ENCODE data around the gene SCFD2. TPM values are rescaled to one million over a fixed set of nuclear protein-coding genes. Genes with fewer than 3 reads are reported as not detected.

SCFD2 gene
- total and polyA plus RNA-seq, 2 of the 8 experiments (the other 6 are each of a cell fraction or from before 2014, with no cell fraction given): 6.2 to 10.2 TPM

- Histone ChIP-seq H3K4me2 (ENCODE audit: insufficient read depth in 1 of 2, low read depth in 2 of 2, low read length in 2 of 2) (no peak overlapping the region), H2BK120ac (replicated peaks; ENCODE audit: low read depth, low read length) (no peak overlapping the region), H2BK12ac (ENCODE audit: low read depth, low read length) (no peak overlapping the region), H4K5ac (ENCODE audit: insufficient read length, low read depth, low read length) (no peak overlapping the region), H3K4me1 (replicated peaks in 1 of 4; ENCODE audit: control insufficient read depth in 3 of 4, insufficient read depth in 4 of 4, low read length in 3 of 4) (no peaks in the 10 kb centered on the region), H4K8ac (ENCODE audit: extremely low read depth, insufficient read depth, low read length) (no peak overlapping the region), H3K9me3 (ENCODE audit: insufficient read depth in 2 of 2, low read depth in 1 of 2, low read length in 1 of 2) (no peaks in the 10 kb centered on the region), H2BK20ac (ENCODE audit: low read length) (no peak overlapping the region), H3K79me1 (ENCODE audit: low read depth, low read length) (no peaks in the 10 kb centered on the region), H3K27ac (ENCODE audit: low read depth, low read length) (no peak overlapping the region), H2AFZ (ENCODE audit: low read length) (no peak overlapping the region), H4K91ac (replicated peaks; ENCODE audit: insufficient read length, low read length) (no peak overlapping the region), H2BK15ac (ENCODE audit: low read length) (no peak overlapping the region), H3K18ac (ENCODE audit: extremely low read depth, low read length) (no peak overlapping the region), H3K56ac (replicated peaks; ENCODE audit: insufficient read length, low read depth, low read length) (no peak overlapping the region), H3K9ac (replicated peaks in 1 of 4; ENCODE audit: extremely low read depth in 1 of 4, low read depth in 3 of 4, low read length in 3 of 4) (no peak overlapping the region), H3K14ac (ENCODE audit: insufficient read length) (no peak overlapping the region), H2AK5ac (ENCODE audit: low read depth, low read length) (no peak overlapping the region), H3K27me3 (replicated peaks in 1 of 4; ENCODE audit: control insufficient read depth in 3 of 4, extremely low read depth in 1 of 4, insufficient read depth in 3 of 4, low read length in 3 of 4) (no peaks in the 10 kb centered on the region), H3K4me3 (ENCODE audit: extremely low read depth in 1 of 4, insufficient read depth in 2 of 4, low read depth in 3 of 4, low read length in 4 of 4) (no peak overlapping the region), H3K36me3 (ENCODE audit: control insufficient read depth in 2 of 4, insufficient read depth in 4 of 4, low read length in 3 of 4) (no peaks in the 10 kb centered on the region), H3K4ac (replicated peaks; ENCODE audit: insufficient read length, low read depth, low read length) (no peak overlapping the region), H3K23ac (ENCODE audit: insufficient read length) (no peak overlapping the region), H3K79me2 (ENCODE audit: control insufficient read depth in 1 of 2, insufficient read depth in 2 of 2, low read length in 2 of 2) (no peaks in the 10 kb centered on the region), H4K20me1 (replicated peaks in 1 of 2; ENCODE audit: control insufficient read depth in 1 of 2, insufficient read depth in 2 of 2, low read length in 2 of 2) (no peaks in the 10 kb centered on the region), H3K23me2 (ENCODE audit: low read depth, low read length) (no peaks in the 10 kb centered on the region), H2BK5ac (ENCODE audit: low read depth, low read length) (no peak overlapping the region)
- ChIA-PET POLR2A (ENCODE audit: partially characterized antibody) (no interaction called here), CTCF (ENCODE audit: partially characterized antibody) (no interaction called here)
- WGBS, 2 experiments (ENCODE audit: extremely low coverage in 1 of 2, insufficient coverage in 1 of 2, insufficient read length in 1 of 2, insufficient replicate concordance in 2 of 2, low coverage in 1 of 2, low lambda C conversion rate in 2 of 2, missing lambda C conversion rate in 1 of 2): 79% methylated on average over 2 of the region's 2 CpGs; no CpG with 5 or more reads in 1 of the 2 experiments
- DNase-seq (ENCODE audit: low read depth in 1 of 2, low spot score in 2 of 2) (no peak), FAIRE-seq (no peak)
- TF ChIP-seq USF2 (IDR thresholded peaks at IDR 0.05; ENCODE audit: low read length): no peak
- no peak for TF ChIP-seq ATF3 (IDR thresholded peaks at IDR 0.05; ENCODE audit: insufficient read depth, low read depth, low read length)
- TF ChIP-seq NRF1 (IDR thresholded peaks at IDR 0.05; ENCODE audit: low read depth, low read length): no peak
- TF ChIP-seq CBX8 (IDR thresholded peaks at IDR 0.05; ENCODE audit: borderline replicate concordance, low read depth, low read length): no peak
- no peak for TF ChIP-seq CEBPB (IDR thresholded peaks at IDR 0.05; ENCODE audit: low read depth, low read length)
- TF ChIP-seq JUN (IDR thresholded peaks at IDR 0.05; ENCODE audit: low read depth, low read length): no peak
- TF ChIP-seq SIN3A (conservative IDR thresholded peaks at IDR 0.05 in 1 of 2, IDR thresholded peaks at IDR 0.05 in 1 of 2; ENCODE audit: low read depth in 1 of 2, low read length in 2 of 2): no peak
These were observed 325.4 kb downstream of the SCFD2 start for GRCh38 chr4:53040459-53040815.

All from H1 (cell line).